Fibroblast of lung (primary cell): ENCODE data around the gene AOAH. TPM values are rescaled to one million over a fixed set of nuclear protein-coding genes. Genes with fewer than 3 reads are reported as not detected.

ENCODE experiments used
- DNase-seq, 2 donors: peaks; one replicate each; pipeline versions ENCODE4 v3.0.0 to v3.0.0-alpha.2; 2010; ENCODE audit warnings: low read depth in 2 of 2
- H2AFZ ChIP-seq: 2 replicates; pipeline ENCODE4 v1.5.1; 2012; ENCODE audit warnings: low read length, control low read depth, inconsistent platforms
- H3K27ac ChIP-seq: 2 replicates; pipeline ENCODE4 v1.5.1; 2011; ENCODE audit warnings: low read length, control low read depth; ENCODE audit not compliant: insufficient read depth
- H3K27me3 ChIP-seq: 2 replicates; pipeline ENCODE4 v1.5.1; 2011; ENCODE audit warnings: mild to moderate bottlenecking, low read length; ENCODE audit not compliant: control insufficient read depth, insufficient read depth
- H3K36me3 ChIP-seq: 2 replicates; pipeline ENCODE4 v1.5.1; 2011; ENCODE audit warnings: low read length; ENCODE audit not compliant: control insufficient read depth, insufficient read depth
- H3K4me1 ChIP-seq: 2 replicates; pipeline ENCODE4 v1.5.1; 2011; ENCODE audit warnings: low read length; ENCODE audit not compliant: control insufficient read depth, insufficient read depth; ENCODE audit errors: extremely low read depth
- H3K4me2 ChIP-seq: 2 replicates; pipeline ENCODE4 v1.5.1; 2011; ENCODE audit warnings: low read length, control low read depth; ENCODE audit not compliant: insufficient read depth; ENCODE audit errors: extremely low read depth
- H3K4me3 ChIP-seq, 4 experiments: fragments of 200-600 bp in 1 of 4; sonication (generic) in 1 of 4; replicated peaks in 1 of 4; 2 replicates each; pipeline ENCODE4 v1.5.1; 2011 to 2016; ENCODE audit warnings: low read length in 4 of 4, low read depth in 3 of 4, mild to moderate bottlenecking in 3 of 4, control low read depth in 2 of 4, inconsistent platforms in 1 of 4, mixed read lengths in 1 of 4; ENCODE audit not compliant: insufficient read depth in 1 of 4; ENCODE audit errors: control extremely low read depth in 1 of 4
- H3K79me2 ChIP-seq: 2 replicates; pipeline ENCODE4 v1.5.1; 2012; ENCODE audit warnings: mild to moderate bottlenecking, low read length, inconsistent platforms; ENCODE audit not compliant: control insufficient read depth, insufficient read depth
- H3K9ac ChIP-seq: 2 replicates; pipeline ENCODE4 v1.5.1; 2011; ENCODE audit warnings: mild to moderate bottlenecking, low read length, control low read depth; ENCODE audit not compliant: insufficient read depth
- H3K9me3 ChIP-seq: 2 replicates; pipeline ENCODE4 v1.5.1; 2012; ENCODE audit warnings: low read depth, low read length; ENCODE audit not compliant: control insufficient read depth, insufficient read depth
- H4K20me1 ChIP-seq: 2 replicates; pipeline ENCODE4 v1.5.1; 2011; ENCODE audit warnings: low read length; ENCODE audit not compliant: control insufficient read depth, insufficient read depth; ENCODE audit errors: extremely low read depth
- CTCF ChIP-seq, 2 donors: IDR thresholded peaks in 1 of 2; conservative IDR thresholded peaks in 1 of 2; 1 replicate in 1 of 2; 2 replicates in 1 of 2; pipeline ENCODE4 v1.5.1; 2011 to 2012; ENCODE audit warnings: low read length in 2 of 2, control low read depth in 1 of 2, inconsistent platforms in 1 of 2, low read depth in 1 of 2, mild to moderate bottlenecking in 1 of 2
- EZH2 ChIP-seq: IDR thresholded peaks from 2 replicates; pipeline ENCODE4 v1.5.1; 2012; ENCODE audit warnings: low read length, control low read depth, mild to moderate bottlenecking; ENCODE audit errors: missing control alignments
- polyA plus RNA-seq, 2 donors: library from polyadenylated mRNA; depleted of rRNA in 1 of 2; stranded (reverse) in 1 of 2; unstranded in 1 of 2; fragments of >200 nt; gene quantifications; 2 replicates each; pipeline ENCODE4 v1.2.1, GENCODE V29; 2011 to 2012; ENCODE audit warnings: missing spikeins in 1 of 2
- total RNA-seq: library from RNA; depleted of rRNA; stranded (reverse); fragments of >200 nt; gene quantifications from 2 replicates; pipeline ENCODE4 v1.2.1, GENCODE V29; 2014

The AOAH gene
- total and polyA plus RNA-seq, 2 donors (not counting 1 experiment from before 2014, with no cell fraction given): not detected

GRCh38 chr7:36677769-36678437, 46.4 kb downstream of the AOAH start:
- no peak overlapping the region for H2AFZ ChIP-seq
- H3K36me3 ChIP-seq: no peaks in the 10 kb centered on the region
- DNase-seq: no peak
- no peaks in the 10 kb centered on the region for H3K4me1 ChIP-seq
- no peaks in the 10 kb centered on the region for H3K9me3 ChIP-seq
- no peaks in the 10 kb centered on the region for H3K27me3 ChIP-seq
- no peak overlapping the region for H3K27ac ChIP-seq
- H3K9ac ChIP-seq: no peak overlapping the region
- no peak overlapping the region for H3K4me2 ChIP-seq
- no peak for TF ChIP-seq CTCF (conservative IDR thresholded peaks at IDR 0.05 in 1 of 2, IDR thresholded peaks at IDR 0.05 in 1 of 2; ENCODE audit: low read depth in 1 of 2, low read length in 2 of 2)
- no peak for TF ChIP-seq EZH2
- no peak overlapping the region for H3K4me3 ChIP-seq
- no peaks in the 10 kb centered on the region for H3K79me2 ChIP-seq
- H4K20me1 ChIP-seq: no peaks in the 10 kb centered on the region

GRCh38 chr7:36673703-36674102, 50.6 kb downstream of the AOAH start:
- H3K27me3 ChIP-seq: no peaks in the 10 kb centered on the region
- no peaks in the 10 kb centered on the region for H3K4me1 ChIP-seq
- no peak overlapping the region for H3K9ac ChIP-seq
- H2AFZ ChIP-seq: no peak overlapping the region
- H3K27ac ChIP-seq: no peak overlapping the region
- H3K79me2 ChIP-seq: no peaks in the 10 kb centered on the region
- no peak overlapping the region for H3K4me3 ChIP-seq
- DNase-seq: no peak
- H3K4me2 ChIP-seq: no peak overlapping the region
- no peaks in the 10 kb centered on the region for H4K20me1 ChIP-seq
- no peaks in the 10 kb centered on the region for H3K9me3 ChIP-seq
- TF ChIP-seq CTCF (conservative IDR thresholded peaks at IDR 0.05 in 1 of 2, IDR thresholded peaks at IDR 0.05 in 1 of 2; ENCODE audit: low read depth in 1 of 2, low read length in 2 of 2) (no peak), EZH2 (no peak)
- no peaks in the 10 kb centered on the region for H3K36me3 ChIP-seq

DNA sequence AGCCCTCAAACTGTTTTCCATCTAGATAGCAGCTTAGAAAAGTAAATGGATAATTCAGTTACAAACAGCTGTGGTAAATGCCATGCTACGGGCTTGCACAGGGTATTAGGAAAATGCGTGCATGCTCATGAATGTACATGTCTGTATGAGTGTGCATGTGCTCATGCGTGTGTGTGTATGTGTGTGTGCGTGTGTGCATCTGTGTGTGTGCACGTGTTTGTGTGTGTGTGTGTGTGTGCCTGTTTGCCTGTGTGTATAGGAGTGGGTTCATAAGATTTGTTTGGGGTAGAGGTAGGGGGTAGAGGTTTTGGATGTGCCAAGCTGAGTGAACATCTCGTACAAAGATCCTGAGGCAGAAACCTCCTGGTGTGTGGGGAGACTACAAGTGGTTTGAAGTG, 52.9 kb downstream of the AOAH start:
- Histone ChIP-seq H2AFZ (no peak overlapping the region), H3K79me2 (no peaks in the 10 kb centered on the region), H4K20me1 (no peaks in the 10 kb centered on the region), H3K4me1 (no peaks in the 10 kb centered on the region), H3K9ac (no peak overlapping the region), H3K36me3 (no peaks in the 10 kb centered on the region), H3K4me3 (no peak overlapping the region), H3K4me2 (no peak overlapping the region), H3K27me3 (no peaks in the 10 kb centered on the region), H3K27ac (no peak overlapping the region), H3K9me3 (no peaks in the 10 kb centered on the region)
- TF ChIP-seq CTCF (conservative IDR thresholded peaks at IDR 0.05 in 1 of 2, IDR thresholded peaks at IDR 0.05 in 1 of 2; ENCODE audit: low read depth in 1 of 2, low read length in 2 of 2): no peak
- TF ChIP-seq EZH2: no peak
- no peak for DNase-seq
